NCI-H226 (cell line): ENCODE measurements around the gene RBM3.

Experiments
- DNase-seq: peaks from one replicate; pipeline ENCODE4 v3.0.0-alpha.2; 2015

Gene RBM3

DNA sequence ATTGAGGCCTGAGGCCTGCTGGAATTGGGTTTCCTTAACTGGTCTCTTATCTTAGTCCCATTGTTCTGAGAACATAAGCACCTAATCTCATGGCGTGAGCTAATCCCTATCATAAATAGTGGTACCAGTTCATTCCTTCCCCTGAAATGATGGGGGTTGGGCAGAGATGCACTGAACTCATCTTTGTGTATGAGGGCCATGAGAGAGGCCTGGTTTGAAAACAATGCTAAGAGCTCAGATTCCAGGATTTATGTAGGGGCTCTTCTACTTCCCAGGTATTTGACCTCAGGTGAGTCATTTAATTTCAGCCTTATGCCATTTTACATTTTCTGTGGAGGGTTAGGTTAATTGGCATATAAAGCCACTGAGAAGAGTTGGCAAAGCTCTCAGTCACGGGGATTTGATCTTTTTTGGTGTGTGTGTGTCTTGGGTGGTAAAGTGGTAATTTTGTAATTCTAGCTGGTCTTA, 4.4 kb downstream of the RBM3 start:
- DNase-seq: no peak

GRCh38 chrX:48579259-48579658, 5.0 kb downstream of the RBM3 start:
- no peak for DNase-seq

- no peak for DNase-seq
These were observed 6.4 kb downstream of the RBM3 start for GRCh38 chrX:48580662-48581061.

DNA sequence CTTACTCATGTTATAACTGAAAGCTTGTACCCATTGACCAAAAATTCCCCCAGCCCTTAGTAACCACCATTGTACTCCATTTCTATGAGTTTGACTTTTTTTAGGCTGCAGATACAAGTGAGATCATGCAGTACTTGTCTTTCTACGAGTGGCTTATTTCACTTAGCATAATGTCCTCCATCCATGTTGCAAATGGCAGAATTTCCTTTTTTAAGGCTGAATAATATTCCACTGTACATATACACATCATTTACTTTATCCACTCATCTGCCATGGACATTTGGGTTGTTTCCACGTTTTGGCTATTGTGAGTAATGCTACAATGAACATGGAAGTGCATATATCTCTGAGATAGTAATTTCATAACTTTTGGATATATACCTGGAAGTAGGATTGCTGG, 10.4 kb downstream of the RBM3 start:
- DNase-seq: no peak

GRCh38 chrX:48589482-48590162, 15.3 kb downstream of the RBM3 start:
- no peak for DNase-seq

DNA sequence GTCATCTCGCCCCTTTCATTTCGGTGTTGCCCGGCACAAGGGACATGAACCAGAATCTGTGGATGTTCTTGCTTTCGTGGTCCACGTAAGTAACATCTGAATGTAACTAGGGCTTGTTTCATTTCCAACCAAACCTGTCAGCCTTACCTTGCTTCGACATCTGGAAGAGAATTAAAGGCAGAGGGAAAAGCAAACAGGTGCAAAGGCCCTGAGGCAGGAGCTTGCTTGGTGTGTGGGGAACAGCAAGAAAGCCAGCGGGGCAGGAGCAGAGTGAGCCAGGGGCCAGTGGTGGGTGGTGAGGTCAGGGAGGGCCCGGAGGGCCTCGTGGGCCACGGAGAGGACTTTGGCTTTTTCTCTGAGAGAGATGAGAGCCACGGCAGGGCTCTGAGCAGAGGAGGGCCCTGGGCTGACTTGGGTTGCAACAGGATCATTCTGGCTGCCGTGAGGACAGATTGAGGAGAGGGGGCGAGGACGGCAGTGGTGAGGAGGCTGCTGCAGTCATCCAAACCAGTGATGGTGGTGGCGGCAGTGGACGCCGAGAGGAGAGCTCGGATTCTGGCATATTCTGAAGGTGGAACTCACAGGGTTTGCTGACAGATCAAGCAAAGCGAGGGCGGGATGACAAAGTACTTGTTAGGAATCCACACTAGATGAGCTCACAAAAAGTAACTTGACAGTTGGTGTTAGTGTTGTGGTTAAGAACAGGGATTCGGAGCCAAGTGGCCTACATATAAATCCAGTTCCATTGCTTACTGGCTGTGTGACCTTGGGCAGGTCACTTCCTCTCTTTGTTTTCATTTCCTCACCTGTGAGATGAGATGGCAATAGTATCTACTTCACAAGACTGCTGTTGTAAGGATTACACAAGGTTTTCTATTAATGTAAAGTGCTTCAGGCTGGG, 16.2 kb downstream of the RBM3 start:
- DNase-seq: no peak

- peak; percentile 62 for DNase-seq
These were observed 17.0 kb downstream of the RBM3 start for GRCh38 chrX:48591255-48591791.

GRCh38 chrX:48592971-48593370, 18.7 kb downstream of the RBM3 start:
- DNase-seq: no peak

DNA sequence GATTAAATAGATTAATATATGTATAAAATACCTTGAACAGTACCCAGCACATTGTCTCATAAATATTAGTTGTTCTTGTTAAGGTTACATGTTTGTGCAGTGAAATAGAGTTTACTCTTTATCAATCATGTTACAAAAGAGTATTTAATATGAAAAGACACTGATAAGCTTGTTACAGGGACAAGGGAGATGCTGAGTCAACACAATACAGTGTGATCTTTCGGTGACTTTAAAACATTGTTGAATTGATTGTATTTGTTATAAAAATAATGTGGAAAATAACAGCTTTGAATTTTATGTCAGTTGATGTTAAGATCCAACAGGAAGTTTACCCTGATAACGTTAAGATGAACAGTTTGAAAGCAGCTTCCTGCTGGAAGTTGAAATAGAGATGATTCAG, 21.6 kb downstream of the RBM3 start:
- no peak for DNase-seq

- peak; percentile 77 for DNase-seq
These were observed 23.3 kb downstream of the RBM3 start, which contains the start of gene WDR13 for GRCh38 chrX:48597353-48598264. WDR13 (plus strand) TSS chrX:48597492; CDS start chrX:48597997, 505 bp downstream.

DNA sequence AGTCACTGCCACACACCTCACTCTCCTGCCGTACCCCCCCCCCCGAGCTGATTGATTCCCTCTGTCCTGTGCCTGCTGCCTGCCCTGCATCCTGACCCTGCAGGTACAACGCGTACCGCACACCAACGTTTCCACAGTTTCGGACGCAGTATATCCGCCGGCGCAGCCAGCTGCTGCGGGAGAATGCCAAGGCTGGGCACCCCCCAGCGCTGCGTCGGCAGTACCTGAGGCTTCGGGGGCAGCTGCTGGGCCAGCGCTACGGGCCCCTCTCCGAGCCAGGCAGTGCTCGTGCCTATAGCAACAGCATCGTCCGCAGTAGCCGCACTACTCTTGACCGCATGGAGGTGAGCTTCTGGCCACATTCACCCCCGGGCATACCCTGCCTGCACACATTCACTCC, 24.3 kb downstream of the RBM3 start:
- no peak for DNase-seq

DNA sequence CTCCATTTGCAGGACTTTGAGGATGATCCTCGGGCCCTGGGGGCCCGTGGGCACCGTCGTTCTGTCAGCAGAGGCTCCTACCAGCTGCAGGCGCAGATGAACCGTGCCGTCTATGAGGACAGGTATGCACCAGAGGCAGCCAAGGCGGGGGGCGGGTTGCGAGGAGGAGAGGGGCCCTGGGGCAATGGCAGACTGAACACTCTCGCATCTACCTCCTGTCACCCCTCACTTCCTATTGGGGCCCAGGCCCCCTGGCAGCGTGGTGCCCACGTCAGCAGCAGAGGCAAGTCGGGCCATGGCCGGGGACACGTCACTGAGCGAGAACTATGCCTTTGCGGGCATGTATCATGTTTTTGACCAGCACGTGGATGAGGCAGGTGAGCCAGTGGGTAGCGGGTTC, 25.1 kb downstream of the RBM3 start:
- no peak for DNase-seq

- no peak for DNase-seq
These were observed 25.9 kb downstream of the RBM3 start for GRCh38 chrX:48600226-48600625.

DNA sequence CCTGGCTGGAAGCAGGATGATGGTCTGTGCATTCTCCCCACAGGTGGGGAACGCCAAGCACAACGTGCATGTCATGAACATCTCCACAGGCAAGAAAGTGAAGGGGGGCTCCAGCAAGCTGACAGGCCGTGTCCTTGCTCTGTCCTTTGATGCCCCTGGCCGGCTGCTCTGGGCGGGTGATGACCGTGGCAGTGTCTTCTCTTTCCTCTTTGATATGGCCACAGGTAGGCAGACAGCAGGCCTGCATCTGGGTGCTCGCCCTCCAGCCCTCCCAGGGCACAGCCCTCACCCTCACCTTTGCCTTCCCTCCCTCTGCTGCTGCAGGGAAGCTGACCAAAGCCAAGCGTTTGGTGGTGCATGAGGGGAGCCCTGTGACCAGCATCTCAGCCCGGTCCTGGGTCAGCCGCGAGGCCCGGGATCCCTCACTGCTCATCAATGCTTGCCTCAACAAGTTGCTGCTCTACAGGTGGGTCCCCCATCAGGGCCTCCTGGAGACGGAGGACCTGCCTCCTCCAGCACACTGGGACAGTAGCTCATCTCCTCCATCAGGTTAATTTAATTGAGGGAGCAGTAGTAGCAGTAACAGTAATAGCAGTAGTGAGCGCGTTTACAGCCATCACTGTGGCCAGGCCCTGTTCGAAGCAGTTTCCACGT, 27.6 kb downstream of the RBM3 start:
- DNase-seq: no peak

DNA sequence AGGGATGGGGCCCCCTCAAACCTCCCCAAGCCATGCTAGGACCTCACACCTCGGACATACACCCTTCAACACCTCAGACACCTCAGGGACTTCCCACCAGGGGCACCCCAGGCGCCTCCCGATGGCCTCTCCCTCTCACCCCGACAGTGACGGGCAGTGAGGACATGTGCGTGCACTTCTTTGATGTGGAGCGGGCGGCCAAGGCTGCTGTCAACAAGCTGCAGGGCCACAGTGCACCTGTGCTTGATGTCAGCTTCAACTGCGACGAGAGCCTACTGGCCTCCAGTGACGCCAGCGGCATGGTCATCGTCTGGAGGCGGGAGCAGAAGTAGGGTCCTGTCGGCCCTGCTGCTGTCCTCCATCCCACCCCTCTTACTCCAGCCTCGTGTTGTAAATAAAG, 30.4 kb downstream of the RBM3 start:
- DNase-seq: no peak

- DNase-seq: no peak
These were observed 31.8 kb downstream of the RBM3 start for GRCh38 chrX:48606091-48606490.

GRCh38 chrX:48611703-48612102, 37.4 kb downstream of the RBM3 start:
- no peak for DNase-seq

GRCh38 chrX:48613502-48614160, 39.3 kb downstream of the RBM3 start:
- DNase-seq: no peak

GRCh38 chrX:48616576-48616975, 42.3 kb downstream of the RBM3 start:
- no peak for DNase-seq

GRCh38 chrX:48617542-48618340, 43.5 kb downstream of the RBM3 start:
- DNase-seq: no peak
